ENCODE results near the gene NDUFS6.
"Not testable (repeated sequence)": the region's sequence is repeated elsewhere in the genome, so short reads cannot be mapped to it uniquely, and the experiment has no call there.

The NDUFS6 gene

DNA sequence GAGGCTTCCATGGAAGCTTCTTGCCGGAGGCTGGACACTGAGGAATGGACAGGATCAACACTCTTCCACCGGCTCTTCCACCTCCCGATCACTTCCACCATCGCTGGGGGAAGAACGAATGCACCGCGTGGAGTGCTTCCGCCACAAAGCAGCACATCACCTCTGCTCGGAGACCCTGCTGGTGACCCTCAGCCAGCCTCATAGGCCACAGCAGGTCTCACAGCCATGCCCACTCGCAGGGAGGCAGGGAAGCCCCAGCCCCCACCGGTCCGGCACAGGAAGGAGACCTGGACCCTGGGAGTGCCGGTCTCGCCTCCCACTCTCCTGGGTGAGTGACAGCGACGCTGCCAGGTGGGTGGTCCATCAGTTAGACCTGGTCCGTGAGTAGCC lies 6.3 kb upstream of the NDUFS6 start:
- no peak overlapping the region for H3K4me3 ChIP-seq (replicated peaks; ENCODE audit: low read depth, low read length)
- no peak for DNase-seq (ENCODE audit: low read depth)
- TF ChIP-seq, protein P1, sequence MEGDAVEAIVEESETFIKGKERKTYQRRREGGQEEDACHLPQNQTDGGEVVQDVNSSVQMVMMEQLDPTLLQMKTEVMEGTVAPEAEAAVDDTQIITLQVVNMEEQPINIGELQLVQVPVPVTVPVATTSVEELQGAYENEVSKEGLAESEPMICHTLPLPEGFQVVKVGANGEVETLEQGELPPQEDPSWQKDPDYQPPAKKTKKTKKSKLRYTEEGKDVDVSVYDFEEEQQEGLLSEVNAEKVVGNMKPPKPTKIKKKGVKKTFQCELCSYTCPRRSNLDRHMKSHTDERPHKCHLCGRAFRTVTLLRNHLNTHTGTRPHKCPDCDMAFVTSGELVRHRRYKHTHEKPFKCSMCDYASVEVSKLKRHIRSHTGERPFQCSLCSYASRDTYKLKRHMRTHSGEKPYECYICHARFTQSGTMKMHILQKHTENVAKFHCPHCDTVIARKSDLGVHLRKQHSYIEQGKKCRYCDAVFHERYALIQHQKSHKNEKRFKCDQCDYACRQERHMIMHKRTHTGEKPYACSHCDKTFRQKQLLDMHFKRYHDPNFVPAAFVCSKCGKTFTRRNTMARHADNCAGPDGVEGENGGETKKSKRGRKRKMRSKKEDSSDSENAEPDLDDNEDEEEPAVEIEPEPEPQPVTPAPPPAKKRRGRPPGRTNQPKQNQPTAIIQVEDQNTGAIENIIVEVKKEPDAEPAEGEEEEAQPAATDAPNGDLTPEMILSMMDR (IDR thresholded peaks at IDR 0.05; ENCODE audit: low read length, missing control alignments), result no peak

DNA sequence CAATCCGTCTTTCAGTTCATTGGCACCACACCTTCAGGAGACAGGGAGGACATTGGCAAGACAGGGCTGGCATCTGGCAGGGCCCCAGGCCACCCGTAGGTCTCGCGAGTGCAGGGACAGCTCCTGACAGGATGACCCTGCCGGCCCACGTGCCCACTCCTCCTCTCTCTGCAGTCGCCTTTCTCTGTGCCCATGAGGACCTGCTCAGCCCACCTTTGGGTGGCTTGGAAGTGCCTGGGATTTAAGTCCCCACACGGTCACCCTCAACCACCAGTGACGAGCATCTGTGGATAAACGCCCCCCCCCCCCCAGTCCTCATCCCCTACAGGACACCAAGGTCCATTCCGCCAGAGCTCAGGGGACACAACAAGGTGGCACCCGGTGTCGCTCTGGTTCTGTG lies 5.7 kb upstream of the NDUFS6 start:
- TF ChIP-seq, protein P1 (IDR thresholded peaks at IDR 0.05; ENCODE audit: low read length, missing control alignments), result no peak
- DNase-seq (ENCODE audit: low read depth), result no peak
- H3K4me3 ChIP-seq (replicated peaks; ENCODE audit: low read depth, low read length), result no peak overlapping the region

DNA sequence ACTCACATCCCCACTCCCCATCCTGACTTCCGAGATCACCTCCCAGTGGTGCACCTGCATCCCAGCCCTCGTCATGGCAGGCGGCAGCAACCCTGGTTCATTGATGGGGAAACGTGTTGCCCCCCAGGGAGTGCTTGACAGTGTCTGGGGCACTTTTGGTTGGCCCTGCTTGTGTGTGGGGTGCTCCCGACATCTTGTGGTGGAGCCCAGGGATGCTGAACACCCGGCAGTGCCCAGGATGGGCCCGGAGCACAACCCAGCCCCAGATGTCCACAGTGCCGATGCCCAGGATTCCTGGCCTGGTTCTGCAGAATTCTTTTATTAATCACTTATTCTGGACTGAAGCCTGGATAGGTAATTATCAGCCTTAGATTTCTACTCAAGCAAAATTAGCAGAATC lies 5.3 kb upstream of the NDUFS6 start:
- DNase-seq (ENCODE audit: low read depth), result no peak
- no peak overlapping the region for H3K4me3 ChIP-seq (replicated peaks; ENCODE audit: low read depth, low read length)
- TF ChIP-seq, protein P1 (IDR thresholded peaks at IDR 0.05; ENCODE audit: low read length, missing control alignments), result no peak

DNA sequence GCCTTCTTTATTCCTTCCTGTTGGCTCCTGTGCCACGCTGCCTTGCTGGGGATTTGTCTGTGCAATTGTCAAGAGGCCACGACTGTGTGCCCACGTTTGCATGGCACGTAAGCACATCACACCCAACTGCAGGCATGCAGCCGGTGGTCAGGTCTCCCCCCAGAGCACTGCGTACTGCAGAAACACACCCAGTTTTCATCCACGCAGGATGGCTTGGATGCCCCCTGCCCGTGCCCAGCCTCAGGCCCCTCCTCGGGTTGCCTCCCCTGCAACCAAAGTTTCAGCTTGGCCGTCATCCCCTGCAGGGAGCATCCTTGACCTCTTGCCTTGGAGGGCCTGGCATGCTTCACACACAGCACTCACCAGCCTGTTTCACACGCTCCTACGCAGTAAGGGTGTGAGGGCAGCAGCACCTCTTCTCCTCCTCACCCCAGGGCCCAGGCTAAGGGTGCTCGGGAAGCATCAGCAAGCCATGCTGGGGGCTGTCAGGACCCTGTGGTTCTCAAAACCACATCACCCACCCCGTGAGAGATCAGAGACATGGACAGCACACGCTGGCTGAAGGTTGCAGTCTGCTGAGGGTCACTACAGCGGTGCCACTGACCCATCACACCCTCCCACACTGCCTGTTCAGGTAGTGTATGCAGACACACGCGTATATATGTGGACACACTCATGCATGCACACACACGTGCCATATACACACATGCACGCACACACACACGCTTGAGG lies 4.7 kb upstream of the NDUFS6 start:
- H3K4me3 ChIP-seq (replicated peaks; ENCODE audit: low read depth, low read length), result no peak overlapping the region
- TF ChIP-seq, protein P1 (IDR thresholded peaks at IDR 0.05; ENCODE audit: low read length, missing control alignments), result no peak
- DNase-seq (ENCODE audit: low read depth), result no peak

DNA sequence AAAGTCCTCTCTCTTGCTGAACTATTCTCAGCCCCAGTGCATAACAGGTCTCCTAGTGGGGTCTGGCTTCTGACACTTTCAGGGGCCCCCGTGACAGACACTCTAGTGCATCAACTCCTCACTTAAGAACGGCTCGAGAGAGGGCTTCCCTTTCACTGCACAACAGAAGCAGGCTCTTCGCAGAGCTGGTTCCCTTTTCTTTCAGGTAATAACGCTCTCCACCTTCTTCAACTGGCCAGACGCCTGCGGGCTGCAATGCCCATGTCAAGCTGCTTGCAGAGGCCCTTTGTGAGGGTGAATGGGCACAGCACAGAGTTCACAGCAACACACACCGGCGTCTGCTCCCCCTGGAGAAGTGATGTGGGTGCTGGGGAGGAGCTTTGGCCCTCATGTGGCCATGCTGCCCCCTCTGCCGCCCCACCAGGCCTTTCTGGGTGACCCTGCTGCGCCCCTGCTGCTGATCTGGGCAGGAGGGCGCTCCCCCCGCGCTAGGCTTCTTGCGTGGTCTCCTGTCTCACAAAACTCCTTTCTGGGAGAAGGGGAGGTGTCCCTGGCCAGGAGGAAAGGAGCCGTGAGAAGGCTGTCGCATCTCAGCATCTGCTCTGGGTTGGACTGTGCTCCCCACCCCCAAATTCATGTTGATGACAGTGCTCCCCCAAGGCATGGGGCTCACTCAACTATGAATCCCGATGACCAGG lies 4.0 kb upstream of the NDUFS6 start:
- TF ChIP-seq, protein P1 (IDR thresholded peaks at IDR 0.05; ENCODE audit: low read length, missing control alignments), result no peak
- DNase-seq (ENCODE audit: low read depth), result no peak
- no peak overlapping the region for H3K4me3 ChIP-seq (replicated peaks; ENCODE audit: low read depth, low read length)

DNA sequence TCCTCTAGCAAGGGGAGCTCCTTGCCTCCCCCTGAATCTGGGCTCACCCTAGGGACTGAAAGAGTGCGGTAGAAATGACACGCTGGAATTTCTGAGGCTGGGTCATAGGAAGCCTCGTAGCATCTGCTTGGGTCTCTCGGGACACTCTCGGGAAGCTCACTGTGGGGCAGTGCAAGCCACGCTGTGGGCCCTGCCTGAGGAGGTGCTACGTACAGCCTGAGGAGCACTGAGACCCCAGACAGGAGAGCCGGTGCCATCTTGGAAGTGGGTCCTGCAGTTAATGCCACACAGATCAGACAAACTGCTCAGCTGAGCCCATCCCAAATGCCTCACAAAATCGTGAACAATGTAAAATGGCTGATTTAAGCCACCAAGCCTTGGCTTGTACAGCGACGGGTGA lies 3.4 kb upstream of the NDUFS6 start:
- H3K4me3 ChIP-seq (replicated peaks; ENCODE audit: low read depth, low read length), result no peak overlapping the region
- TF ChIP-seq, protein P1 (IDR thresholded peaks at IDR 0.05; ENCODE audit: low read length, missing control alignments), result no peak
- DNase-seq (ENCODE audit: low read depth), result no peak

DNA sequence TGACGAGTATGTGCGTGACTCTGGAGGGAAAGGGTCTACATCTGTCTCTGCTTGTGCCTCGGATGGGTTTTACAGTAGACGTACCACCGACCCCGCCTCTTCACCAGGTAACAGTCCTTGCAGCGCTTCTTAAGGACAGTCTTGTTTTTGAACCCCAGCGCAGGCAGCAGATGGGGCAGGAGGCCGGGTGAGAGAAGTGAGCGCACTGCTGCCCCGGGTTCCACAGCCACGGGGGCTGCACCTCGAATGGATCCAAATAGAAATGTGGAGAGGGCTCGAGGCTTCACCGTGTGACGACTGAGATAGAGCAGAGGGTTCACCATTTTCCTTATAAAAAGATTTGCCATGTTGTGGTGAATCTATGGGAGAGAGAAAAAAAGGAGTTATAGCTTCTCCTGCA lies 2.6 kb upstream of the NDUFS6 start:
- DNase-seq (ENCODE audit: low read depth), result not testable (repeated sequence)
- H3K4me3 ChIP-seq (replicated peaks; ENCODE audit: low read depth, low read length), result peak overlapping the region; percentile 90

Data from fibroblast of pulmonary artery (primary cell).